ENCODE results near the gene FARP2.
"Not testable (repeated sequence)": the region's sequence is repeated elsewhere in the genome, so short reads cannot be mapped to it uniquely, and the experiment has no call there.

The FARP2 gene

DNA sequence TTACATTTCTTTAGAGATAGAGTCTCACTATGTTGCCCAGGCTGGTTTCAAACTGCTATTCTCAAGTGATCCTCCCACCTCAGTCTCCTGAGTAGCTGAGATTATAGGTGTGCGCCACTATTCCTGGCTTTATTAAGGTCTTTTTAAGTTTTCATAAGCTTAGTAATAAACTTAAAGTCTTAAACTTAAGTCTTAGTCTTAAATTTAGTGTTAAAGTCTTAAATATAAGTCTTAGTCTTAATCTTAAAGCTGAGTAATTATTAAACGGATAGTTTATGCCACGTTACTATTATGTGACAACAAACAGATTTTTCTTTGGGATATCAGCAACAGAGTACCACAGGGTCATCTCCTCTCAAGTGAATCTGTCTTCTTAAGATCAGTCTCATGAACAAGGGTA is 12.6 kb downstream of the FARP2 start:
- no peak for DNase-seq

DNA sequence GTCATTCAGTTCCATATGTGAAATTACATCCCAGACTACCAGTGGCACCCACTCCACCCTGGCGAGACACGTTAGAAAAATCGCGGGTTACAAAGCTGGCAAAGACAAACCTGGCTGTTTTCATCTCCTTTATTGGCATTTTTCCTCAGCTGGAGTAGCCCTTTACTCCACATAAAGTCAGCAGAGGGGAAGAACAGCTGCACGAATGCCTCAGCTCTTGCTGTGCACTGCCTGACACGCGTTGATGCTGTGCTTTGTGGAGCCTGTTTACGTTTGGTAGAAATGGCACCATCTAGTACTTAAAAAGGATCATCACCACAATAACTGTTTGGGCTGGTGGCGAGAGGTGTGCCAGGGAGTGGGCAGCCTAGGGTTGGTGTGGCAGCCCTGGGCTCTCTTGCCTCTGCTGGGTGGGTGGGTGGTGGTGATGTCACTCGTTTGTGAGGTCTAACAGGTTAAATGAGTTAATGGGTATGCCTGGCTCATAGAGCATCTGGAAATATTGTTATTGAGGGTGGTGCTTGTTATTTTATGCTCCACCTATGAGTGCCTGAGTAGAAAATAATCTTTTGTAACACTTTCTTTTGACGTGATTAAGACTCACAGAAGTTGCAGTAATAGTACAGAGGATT is 16.4 kb downstream of the FARP2 start:
- no peak for DNase-seq

DNA sequence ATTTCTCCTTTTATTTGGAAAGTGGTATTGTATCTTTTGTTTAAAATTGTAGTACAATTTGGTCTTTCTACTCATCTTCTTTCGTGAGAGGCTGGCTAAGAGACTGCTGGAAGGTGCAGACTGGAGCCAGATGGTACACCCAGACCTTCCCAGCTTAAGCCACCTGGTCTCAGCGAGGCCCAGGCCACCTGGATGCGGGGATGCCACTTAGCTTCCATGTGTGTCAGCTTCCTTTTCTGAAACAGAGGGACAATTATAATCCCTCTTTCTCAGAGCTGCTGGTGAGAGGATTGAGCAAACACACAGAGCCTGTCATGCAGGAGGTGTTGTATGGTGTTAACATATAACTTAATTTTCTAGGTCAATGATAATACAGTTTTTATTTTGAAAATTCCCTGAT is 17.4 kb downstream of the FARP2 start:
- peak; percentile 81 for DNase-seq

DNA sequence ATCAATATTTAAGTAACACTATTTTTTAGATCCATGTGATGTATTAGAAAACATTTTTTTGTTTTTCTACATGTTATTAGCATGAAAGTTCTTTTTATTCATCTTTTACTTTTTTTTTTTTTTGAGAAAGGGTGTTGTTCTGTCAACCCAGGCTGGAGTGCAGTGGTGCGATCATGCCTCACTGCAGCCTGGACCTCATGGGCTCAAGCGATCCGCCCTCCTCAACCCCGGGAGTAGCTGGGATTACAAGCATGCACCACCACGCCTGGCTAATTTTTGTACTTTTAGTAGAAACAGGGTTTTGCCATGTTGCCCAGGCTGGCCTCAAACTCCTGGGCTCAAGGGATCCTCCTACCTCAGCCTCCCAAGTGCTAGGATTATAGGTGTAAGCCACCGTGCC is 17.8 kb downstream of the FARP2 start:
- DNase-seq = not testable (repeated sequence)

GRCh38 chr2:241375300-241375699 is 19.2 kb downstream of the FARP2 start:
- DNase-seq = no peak

DNA sequence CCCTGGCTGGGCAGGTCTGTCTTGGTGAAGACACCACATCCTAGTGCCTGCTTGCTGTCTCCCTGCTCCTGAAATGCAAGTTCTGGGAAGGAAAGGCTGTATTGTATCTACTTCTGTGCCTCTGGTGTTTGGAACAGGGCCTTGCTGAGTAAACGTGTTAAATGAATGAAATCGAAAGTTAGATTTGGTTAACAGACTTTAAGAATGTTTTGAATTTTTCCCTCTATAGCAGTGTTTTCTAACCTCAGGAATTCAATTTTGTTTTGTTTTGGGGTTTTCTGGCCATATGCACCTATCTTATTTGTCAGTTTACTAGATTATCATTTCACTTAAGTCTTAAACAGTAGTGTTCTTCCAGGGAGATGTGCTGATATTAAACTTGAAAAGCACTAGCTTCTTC is 20.7 kb downstream of the FARP2 start:
- DNase-seq = no peak

DNA sequence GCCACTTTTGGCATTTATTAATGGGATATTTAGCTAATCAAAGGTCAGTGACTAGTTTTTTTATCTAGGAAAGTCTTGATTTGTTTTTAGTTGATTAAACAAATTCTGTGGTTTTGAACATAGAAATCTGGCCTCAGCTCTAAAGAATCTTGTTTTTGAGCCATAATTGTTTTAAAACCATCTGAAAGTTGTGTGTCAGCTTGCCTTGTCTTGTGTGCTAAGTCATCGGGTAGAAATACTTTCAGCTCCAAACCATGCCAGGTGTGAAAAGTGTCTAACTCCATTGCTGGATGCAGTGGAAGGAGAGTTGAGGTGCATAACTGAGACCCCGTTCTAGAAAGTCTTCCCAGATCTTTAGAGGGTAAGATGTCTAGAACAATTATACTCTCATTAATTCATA is 22.7 kb downstream of the FARP2 start:
- no peak for DNase-seq

DNA sequence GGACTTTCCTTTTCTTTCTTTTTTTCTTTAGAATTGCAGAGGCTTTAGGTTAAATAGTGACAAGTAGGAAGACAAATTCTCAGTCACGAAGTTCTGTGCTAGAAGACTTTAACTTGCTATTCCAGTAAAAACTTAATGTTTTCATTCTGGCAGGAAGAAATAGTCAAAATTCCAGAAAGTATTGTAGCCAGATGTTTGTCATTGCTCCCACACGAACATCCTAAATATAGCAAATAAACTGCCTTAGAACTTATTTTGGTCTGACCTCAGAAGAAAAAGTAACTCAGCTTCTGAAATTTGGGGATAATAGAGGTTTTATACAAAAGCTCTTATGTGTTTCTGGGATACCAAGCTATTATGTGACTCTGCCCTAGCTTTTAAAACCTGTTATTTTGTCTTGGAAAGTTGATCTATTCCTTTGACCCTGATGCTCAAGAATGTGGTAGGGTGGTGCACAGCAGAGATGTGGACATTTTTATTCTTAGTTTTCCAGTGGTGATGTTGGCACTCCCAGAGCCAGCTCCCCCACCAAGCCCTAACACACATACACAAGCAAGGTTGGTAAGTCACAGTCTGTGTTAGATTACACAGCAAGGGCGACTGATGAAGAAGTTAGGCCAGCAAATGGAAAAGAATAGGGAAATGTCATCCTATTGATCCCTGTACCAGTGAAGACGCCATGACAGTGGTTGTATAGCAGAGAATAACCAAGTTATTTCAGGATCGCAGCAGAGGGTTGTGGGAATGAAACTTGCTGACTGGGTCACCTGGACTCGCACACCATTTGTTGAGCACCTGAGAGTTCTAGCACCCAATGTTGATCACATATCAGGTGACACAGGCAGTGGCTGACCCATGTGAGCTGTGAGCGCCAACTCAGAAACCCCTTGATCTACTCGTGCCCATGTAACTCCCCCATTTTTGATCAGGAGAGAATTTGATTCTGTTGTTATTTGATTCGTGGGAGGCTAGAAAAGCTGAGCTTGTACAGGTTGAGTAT is 23.7 kb downstream of the FARP2 start:
- no peak for DNase-seq

GRCh38 chr2:241381872-241382271 is 25.8 kb downstream of the FARP2 start:
- DNase-seq = no peak

- not testable (repeated sequence) for DNase-seq
These were observed 29.4 kb downstream of the FARP2 start for GRCh38 chr2:241385450-241385849.

DNA sequence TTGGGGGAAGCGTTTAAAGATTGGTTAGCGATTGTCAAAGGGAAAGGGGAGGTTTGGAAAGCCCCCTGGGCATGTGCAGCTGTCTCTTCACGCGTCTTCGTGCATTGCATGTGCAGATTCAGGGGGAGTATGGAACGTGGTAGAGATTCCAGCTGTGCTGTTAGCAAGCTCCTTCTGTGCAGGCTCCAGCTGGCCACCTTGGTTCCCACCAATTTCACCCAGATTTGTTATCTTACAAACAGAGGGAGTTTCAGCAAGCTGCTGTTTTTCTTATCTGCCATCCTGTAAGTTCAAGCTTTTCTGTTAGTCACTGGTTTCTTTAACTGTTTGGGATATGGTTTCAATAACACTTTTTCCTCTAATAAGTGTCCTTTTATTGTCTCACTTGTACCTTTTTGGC is 30.4 kb downstream of the FARP2 start:
- DNase-seq = no peak

GRCh38 chr2:241389697-241390096 is 33.6 kb downstream of the FARP2 start:
- DNase-seq = no peak

GRCh38 chr2:241390301-241391206 is 34.5 kb downstream of the FARP2 start:
- no peak for DNase-seq

DNA sequence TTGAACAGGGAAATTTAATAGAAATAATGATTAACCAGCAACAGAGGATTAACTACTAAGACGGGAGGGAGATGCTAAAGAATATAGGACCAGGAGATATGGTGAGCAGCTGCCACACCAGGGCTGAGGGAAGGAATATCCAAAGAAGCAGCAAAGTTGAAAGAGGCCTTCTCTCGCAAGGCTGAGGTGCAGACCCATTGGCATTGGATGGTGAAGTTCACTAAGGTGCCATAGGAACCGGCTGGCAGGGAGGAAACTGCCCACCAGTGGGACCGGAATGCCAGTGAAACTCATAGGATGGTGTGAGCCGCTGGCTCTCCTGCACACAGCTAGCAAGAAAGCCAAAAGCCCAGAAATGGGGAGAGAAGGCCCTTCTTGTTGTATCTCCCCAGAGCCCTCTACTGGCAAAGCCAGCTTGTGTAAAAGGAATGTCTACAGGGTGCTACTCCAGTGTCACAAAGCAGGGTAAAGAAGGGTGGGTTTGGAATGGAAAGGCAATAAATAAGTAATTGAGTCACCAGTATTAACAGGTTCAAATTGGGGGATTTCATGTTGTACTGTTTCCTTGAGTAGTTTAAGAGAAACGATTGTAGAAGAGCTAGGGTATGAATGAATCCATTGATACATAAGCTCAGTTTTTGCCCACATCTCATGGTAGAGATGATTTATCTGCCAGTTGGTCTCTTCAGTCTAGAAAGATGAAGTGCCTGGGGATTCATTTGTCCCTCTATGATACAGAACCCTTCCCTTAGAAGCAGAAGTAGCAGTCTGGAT is 36.0 kb downstream of the FARP2 start:
- no peak for DNase-seq

- not testable (repeated sequence) for DNase-seq
These were observed 36.7 kb downstream of the FARP2 start for GRCh38 chr2:241392753-241393152.

GRCh38 chr2:241393524-241394196 is 37.6 kb downstream of the FARP2 start:
- DNase-seq = no peak

DNA sequence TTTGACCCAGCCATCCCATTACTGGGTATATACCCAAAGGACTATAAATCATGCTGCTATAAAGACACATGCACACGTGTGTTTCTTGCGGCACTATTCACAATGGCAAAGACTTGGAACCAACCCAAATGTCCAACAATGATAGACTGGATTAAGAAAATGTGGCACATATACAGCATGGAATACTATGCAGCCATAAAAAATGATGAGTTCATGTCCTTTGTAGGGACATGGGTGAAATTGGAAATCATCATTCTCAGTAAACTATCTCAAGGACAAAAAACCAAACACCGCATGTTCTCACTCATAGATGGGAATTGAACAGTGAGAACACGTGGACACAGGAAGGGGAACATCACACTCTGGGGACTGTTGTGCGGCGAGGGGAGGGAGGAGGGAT is 40.7 kb downstream of the FARP2 start:
- not testable (repeated sequence) for DNase-seq

GRCh38 chr2:241399941-241400922 is 44.1 kb downstream of the FARP2 start:
- DNase-seq = no peak

DNA sequence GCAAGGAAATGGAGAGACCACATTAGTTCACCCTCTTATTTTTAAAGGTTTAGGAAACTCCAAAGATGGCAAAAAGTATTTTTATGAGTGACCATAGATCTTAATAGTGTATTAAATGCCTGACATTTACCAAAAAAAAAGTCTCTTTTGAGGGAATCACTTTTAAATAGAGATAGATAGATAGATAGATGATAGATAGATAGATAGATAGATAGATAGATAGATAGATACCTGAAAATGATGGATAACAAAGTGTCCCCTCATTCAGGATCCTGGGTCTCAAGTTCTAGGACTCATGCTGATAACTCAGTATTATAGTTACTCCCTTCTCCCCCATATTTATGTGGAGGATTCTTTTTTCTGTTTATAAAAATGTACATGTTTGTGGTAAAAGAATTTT is 52.8 kb downstream of the FARP2 start:
- DNase-seq = no peak

- no peak for DNase-seq
These were observed 54.7 kb downstream of the FARP2 start for GRCh38 chr2:241410739-241411176.

All from NCI-H510A (cell line).